Skeletal muscle tissue (tissue), 4 donors: ENCODE measurements around the gene KIF13A. TPM values are rescaled to one million over a fixed set of nuclear protein-coding genes. Genes with fewer than 3 reads are reported as not detected.

Source experiments
- H3K27ac ChIP-seq: one replicate; pipeline ENCODE4 v1.7.0; 2013; ENCODE audit warnings: mild to moderate bottlenecking, low read depth, low read length, inconsistent platforms
- H3K27me3 ChIP-seq, 3 donors: one replicate each; pipeline ENCODE4 v1.7.0; 2013; ENCODE audit warnings: low read length in 3 of 3; ENCODE audit not compliant: control insufficient read depth in 3 of 3, insufficient read depth in 3 of 3
- H3K36me3 ChIP-seq, 3 donors: one replicate each; pipeline ENCODE4 v1.7.0; 2013; ENCODE audit warnings: low read length in 3 of 3; ENCODE audit not compliant: control insufficient read depth in 3 of 3, insufficient read depth in 3 of 3
- H3K4me1 ChIP-seq, 3 donors: one replicate each; pipeline ENCODE4 v1.7.0; 2013; ENCODE audit warnings: low read length in 3 of 3, mild to moderate bottlenecking in 3 of 3; ENCODE audit not compliant: control insufficient read depth in 3 of 3, insufficient read depth in 3 of 3
- H3K4me3 ChIP-seq, 3 donors: one replicate each; pipeline ENCODE4 v1.7.0; 2013; ENCODE audit warnings: low read length in 3 of 3
- H3K9ac ChIP-seq, 3 donors: one replicate each; pipeline ENCODE4 v1.7.0; 2013; ENCODE audit warnings: low read length in 3 of 3, mild to moderate bottlenecking in 3 of 3, moderate library complexity in 2 of 3, low read depth in 1 of 3
- H3K9me3 ChIP-seq, 3 donors: one replicate each; pipeline ENCODE4 v1.7.0; 2013; ENCODE audit warnings: low read length in 3 of 3; ENCODE audit not compliant: control insufficient read depth in 3 of 3
- total RNA-seq: library from RNA; depleted of rRNA; stranded (reverse); fragments of >200 nt; gene quantifications from one replicate; pipeline ENCODE4 v1.2.3, GENCODE V29; 2014
- donor health status: Osteomylitis.

Gene KIF13A
- total RNA-seq, 1 donor from 2014 or later: 44.9 TPM

DNA sequence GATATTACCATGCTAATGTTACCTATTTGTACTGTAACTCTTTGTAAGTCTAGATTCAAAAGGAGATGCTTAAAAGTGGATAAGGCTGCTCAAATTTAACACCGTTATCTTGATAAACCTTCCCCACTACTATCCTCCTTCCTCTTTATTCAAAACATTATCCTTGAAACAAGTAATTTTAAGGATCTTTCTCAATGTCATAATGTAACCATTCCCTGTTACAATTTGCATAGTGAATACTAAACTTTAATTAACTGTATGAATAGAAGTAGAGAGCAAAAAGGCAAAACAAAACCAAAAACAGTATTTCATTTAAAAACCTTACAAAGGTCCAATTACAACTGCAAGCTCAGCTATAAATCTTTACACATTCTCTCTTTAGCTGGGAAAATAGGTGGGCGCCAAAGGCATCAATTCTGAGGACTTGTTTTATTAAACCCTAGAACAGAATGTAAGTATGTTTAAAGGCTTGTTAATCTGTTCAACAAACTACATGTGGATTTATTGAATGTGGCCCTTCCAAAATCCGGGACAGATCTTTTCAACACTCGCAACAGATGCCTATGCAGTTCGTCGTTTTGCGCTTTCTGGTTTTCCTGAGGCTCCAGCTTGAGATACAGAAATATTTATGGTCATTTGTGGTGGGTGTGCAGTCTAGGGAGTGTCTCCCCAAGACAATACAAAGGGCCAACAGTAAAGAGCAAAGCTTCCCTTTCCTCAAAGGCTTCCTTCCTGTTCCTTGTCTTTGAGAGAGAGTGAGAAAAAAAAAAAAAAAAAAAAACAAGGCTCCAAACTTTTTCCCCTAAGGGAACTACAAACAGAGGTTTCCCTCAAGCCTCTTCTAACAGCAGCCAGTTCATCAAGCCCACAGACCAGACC is 15.1 kb downstream of the KIF13A start:
- H3K27ac ChIP-seq: peak overlapping the region; percentile 10
- H3K9ac ChIP-seq: no peak overlapping the region
- H3K27me3 ChIP-seq: no peaks in the 10 kb centered on the region
- peaks cover 46 to 51% (median 48%) of the 10 kb centered on the region in 3 donors for H3K4me1 ChIP-seq
- H3K36me3 ChIP-seq: no peaks in the 10 kb centered on the region
- no peaks in the 10 kb centered on the region for H3K9me3 ChIP-seq
- peak overlapping the region in 1 of 3 donors; percentile 22 for H3K4me3 ChIP-seq

DNA sequence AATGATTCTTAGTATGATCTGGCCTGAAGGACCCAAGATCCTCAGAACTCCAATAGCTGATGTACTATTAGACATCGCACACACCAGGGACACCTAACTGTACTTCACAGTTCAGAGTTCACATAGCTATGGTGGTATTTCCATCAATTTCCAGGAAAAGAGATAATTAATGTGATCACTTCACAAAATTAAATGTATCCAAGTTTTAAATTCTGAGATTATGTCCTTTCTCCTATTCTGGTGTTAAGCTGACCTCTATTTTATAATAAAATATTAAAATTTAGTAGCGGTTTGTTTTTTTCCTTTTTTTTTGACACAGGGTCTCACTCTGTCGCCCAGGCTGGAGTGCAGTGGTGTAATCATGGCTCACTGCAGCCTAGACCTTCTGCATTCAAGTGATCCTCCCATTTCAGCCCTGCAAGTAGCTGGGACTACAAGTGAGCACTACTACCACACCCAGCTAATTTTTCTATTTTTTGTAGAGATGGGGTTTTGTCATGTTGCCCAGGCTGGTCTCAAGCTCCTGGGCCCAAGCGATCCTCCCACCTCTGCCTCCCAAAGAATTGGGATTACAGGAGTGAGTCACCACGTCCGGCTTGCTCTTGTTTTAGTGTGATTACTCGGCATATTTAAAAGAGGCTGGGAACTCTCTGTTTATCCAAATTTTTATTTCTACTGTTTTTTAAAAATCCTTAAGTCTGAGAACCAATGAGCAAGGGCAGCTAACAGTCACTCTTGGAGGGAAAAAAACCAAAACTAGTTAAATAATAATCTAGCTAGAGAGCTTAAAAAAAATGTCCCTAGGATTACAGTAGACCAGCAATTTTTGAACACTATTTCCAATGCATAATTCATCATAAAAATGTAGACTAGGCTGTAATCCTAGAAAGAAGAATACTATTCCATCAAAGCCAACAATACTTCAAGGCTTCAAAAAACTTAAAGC is 16.0 kb downstream of the KIF13A start:
- Histone ChIP-seq H3K27ac (no peak overlapping the region), H3K9me3 (no peaks in the 10 kb centered on the region), H3K9ac (no peak overlapping the region), H3K36me3 (no peaks in the 10 kb centered on the region), H3K27me3 (no peaks in the 10 kb centered on the region), H3K4me3 (no peak overlapping the region), H3K4me1 (peaks cover 46 to 51% (median 49%) of the 10 kb centered on the region in 3 donors)

DNA sequence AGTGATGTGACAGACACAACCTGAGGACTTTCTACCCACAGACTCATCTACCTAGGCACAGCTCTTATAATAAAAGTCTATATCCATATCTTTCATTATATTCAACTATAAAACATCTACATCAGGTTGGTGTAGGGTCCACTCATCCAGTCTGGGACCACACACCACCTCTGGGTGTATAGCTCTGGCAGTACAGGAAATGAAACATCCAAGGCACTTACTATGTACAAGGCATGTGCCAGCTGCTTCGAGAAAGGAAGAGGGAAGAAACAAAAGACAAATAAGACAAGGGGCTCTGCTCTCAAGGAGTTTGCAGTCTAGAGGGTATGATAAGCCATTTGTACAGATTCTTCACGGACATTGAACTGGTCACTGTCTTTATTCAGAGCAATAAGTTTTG is 18.6 kb downstream of the KIF13A start:
- Histone ChIP-seq H3K4me1 (peaks cover 41 to 49% (median 42%) of the 10 kb centered on the region in 3 donors), H3K9me3 (no peaks in the 10 kb centered on the region), H3K27ac (no peak overlapping the region), H3K36me3 (no peaks in the 10 kb centered on the region), H3K9ac (no peak overlapping the region), H3K4me3 (no peak overlapping the region), H3K27me3 (no peaks in the 10 kb centered on the region)

DNA sequence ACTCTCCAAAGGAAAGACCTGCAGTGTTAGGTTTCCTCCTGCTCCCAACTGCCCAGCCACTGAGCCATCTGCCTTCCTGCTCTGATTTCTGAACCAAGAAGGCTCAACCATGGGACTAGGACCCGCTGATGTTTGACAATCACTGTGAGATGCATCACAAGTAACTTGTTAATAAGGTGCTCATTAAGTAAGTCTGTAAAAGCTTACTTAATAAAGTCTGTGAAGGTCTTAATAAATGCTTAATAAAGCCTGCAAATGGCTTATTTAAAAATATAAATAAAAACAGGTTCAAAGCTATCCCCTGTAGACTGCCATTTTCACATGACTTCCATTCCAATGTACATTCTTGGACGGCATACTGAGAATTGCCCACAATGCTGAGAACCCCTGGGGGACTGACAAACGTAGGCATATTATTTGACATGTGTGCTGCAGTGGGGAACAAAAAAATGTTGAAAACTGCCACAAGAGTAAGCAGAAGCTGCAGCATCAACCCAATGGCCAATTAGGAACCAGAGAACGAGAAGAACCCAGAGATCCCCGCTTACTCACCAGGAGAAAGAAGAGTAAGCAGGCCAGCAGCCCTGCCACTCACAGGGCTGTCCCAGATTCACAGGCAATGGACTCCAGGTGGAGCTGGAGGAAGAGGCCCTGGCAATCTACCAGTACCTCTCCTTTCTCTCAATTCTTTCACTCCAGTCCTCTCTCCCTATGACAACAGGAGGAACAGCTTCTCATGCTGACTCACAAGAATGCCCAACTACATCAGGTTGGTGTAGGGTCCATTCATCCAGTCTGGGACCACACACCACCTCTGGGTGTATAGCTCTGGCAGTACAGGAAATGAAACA is 19.5 kb downstream of the KIF13A start:
- H3K4me1 ChIP-seq: peaks cover 32 to 40% (median 34%) of the 10 kb centered on the region in 3 donors
- no peaks in the 10 kb centered on the region for H3K27me3 ChIP-seq
- H3K9ac ChIP-seq: no peak overlapping the region
- no peak overlapping the region for H3K27ac ChIP-seq
- H3K9me3 ChIP-seq: no peaks in the 10 kb centered on the region
- H3K4me3 ChIP-seq: no peak overlapping the region
- no peaks in the 10 kb centered on the region for H3K36me3 ChIP-seq

DNA sequence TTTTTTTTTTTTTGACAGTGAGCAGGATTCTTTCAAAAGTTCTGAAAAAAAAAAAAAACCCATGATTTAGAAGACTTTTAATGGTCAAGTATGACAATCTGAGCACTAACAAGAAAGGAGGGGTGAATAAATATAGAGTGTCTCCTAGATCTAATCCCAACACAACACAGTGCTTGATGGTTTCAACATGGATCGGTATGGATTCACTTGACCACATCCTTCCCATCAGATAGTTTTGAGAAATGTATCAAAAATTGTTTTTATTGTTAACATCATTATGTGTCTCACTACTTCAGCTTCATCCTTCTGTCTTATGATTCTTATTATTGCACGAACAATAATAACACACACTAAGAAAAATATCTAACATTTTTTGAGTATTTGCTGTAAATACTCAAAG is 21.0 kb downstream of the KIF13A start:
- H3K36me3 ChIP-seq: no peaks in the 10 kb centered on the region
- H3K27me3 ChIP-seq: no peaks in the 10 kb centered on the region
- H3K9me3 ChIP-seq: no peaks in the 10 kb centered on the region
- H3K4me3 ChIP-seq: no peak overlapping the region
- H3K4me1 ChIP-seq: peaks cover 33 to 34% (median 34%) of the 10 kb centered on the region in 3 donors
- no peak overlapping the region for H3K9ac ChIP-seq
- H3K27ac ChIP-seq: no peak overlapping the region

DNA sequence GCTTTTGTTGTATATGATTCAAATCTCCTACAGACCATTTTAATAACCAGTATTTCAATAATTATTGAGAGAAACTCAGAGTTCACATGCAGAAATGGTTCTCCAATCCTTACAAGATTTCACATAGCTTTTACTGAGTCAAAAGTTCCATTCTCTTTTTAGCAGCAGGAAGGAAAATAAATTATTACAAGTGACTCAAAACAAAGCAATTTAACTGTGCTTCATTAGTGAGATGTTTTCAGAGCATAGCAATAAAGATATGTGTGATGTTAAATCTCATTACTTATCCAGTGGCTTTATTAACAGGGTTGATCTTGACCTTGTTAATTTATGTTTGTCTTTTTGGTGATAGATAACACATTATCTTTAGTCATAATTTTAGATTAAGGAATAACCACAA is 22.0 kb downstream of the KIF13A start:
- Histone ChIP-seq H3K4me3 (no peak overlapping the region), H3K27me3 (no peaks in the 10 kb centered on the region), H3K9me3 (no peaks in the 10 kb centered on the region), H3K27ac (peak overlapping the region; percentile 32), H3K9ac (no peak overlapping the region), H3K4me1 (peaks cover 29 to 32% (median 30%) of the 10 kb centered on the region in 3 donors), H3K36me3 (peaks cover 0 to 3% (median 0%) of the 10 kb centered on the region in 3 donors)

DNA sequence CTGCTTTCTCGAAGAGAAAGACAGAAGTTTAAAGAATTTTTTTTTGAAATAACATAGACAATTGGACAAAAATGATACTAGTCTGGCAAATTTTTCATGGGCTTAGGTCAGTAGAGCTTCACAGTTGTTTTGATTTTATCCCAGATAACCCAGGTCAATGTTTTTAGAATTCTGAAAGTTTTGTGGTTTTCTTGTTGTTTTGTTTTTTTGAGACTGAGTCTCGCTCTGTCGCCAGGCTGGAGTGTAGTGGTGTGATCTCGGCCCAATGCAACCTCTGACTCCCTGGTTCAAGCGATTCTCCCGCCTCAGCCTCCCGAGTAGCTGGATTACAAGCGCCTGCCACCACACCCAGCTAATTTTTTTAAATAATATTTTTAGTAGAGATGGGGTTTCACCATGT is 22.8 kb downstream of the KIF13A start:
- H3K4me1 ChIP-seq: peaks cover 29 to 32% (median 29%) of the 10 kb centered on the region in 3 donors
- peak overlapping the region; percentile 32 for H3K27ac ChIP-seq
- peaks cover 0 to 3% (median 0%) of the 10 kb centered on the region in 3 donors for H3K36me3 ChIP-seq
- no peaks in the 10 kb centered on the region for H3K27me3 ChIP-seq
- no peak overlapping the region for H3K9ac ChIP-seq
- H3K9me3 ChIP-seq: no peaks in the 10 kb centered on the region
- H3K4me3 ChIP-seq: no peak overlapping the region

DNA sequence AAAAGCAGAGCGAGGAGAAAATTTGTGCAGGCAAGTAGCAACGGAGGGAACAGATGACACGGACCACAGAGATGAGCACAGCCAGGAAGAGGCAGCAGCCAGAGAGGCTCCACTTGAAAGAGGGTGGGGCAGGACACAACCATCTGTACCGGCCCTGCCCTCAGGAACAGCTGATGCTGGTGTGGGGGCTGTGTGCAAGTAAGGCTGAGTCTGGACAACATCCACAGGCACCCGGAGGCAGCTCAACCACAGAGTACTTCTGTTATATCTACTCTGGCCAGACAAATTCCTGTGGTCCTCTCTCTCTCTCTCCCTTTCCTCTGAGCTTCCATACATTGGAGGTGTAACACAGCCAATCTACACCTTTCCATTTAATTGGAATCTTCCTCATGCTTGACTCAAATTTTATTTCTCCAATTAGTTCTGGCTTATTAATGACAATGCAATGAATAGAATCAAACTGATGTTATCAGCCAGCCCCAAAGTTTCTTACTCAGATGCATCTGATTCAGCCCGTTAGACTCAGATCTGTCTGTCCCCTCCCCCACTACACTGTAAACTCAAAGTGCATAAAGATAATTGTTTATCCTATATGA is 24.9 kb downstream of the KIF13A start:
- no peaks in the 10 kb centered on the region for H3K27me3 ChIP-seq
- H3K4me1 ChIP-seq: peaks cover 17 to 23% (median 19%) of the 10 kb centered on the region in 3 donors
- peaks cover 0 to 3% (median 0%) of the 10 kb centered on the region in 3 donors for H3K36me3 ChIP-seq
- peak overlapping the region in 1 of 3 donors; percentile 20 for H3K4me3 ChIP-seq
- peak overlapping the region; percentile 25 for H3K27ac ChIP-seq
- H3K9ac ChIP-seq: no peak overlapping the region
- no peaks in the 10 kb centered on the region for H3K9me3 ChIP-seq

DNA sequence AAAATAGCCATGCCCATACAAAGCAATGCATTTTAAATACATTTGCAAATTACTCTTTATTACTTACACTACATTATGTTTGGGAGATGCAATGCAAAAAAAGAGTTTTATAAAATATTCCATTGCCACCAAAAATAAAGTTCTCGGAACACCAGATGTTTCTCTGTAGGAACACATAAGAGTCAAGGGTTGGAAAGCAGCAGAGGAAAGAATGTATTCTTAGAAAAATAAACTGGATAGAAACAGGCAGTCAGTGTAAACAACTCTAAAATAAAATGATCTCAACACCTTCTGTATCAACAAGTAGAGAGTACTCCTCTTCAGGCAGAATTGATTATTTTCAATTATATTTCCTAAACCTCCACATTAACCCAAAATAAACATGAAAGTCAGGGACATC is 28.1 kb downstream of the KIF13A start:
- Histone ChIP-seq H3K9me3 (no peaks in the 10 kb centered on the region), H3K4me1 (peaks cover 20 to 30% (median 24%) of the 10 kb centered on the region in 3 donors), H3K27ac (no peak overlapping the region), H3K36me3 (peaks cover 0 to 3% (median 0%) of the 10 kb centered on the region in 3 donors), H3K27me3 (no peaks in the 10 kb centered on the region), H3K4me3 (no peak overlapping the region), H3K9ac (no peak overlapping the region)
